Body of pancreas (tissue), 4 donors: Measurements from ENCODE around the gene DCHS1.

Experiments used
- POLR2A ChIP-seq, 3 donors: fragments of 450-650 bp; IDR thresholded peaks; one replicate each; pipeline ENCODE4 v1.6.1; 2016; ENCODE audit warnings: antibody characterized with exemption in 3 of 3, mild to moderate bottlenecking in 2 of 3
- TF ChIP-seq, protein P1 (sequence below), 7 experiments: fragments of 450-650 bp in 4 of 7; fragments of 200-600 bp in 3 of 7; sonication (generic) in 3 of 7; IDR thresholded peaks; one replicate each; pipeline ENCODE4 v1.5.1; 2016 to 2019; ENCODE audit warnings: antibody characterized with exemption in 7 of 7

DNA sequence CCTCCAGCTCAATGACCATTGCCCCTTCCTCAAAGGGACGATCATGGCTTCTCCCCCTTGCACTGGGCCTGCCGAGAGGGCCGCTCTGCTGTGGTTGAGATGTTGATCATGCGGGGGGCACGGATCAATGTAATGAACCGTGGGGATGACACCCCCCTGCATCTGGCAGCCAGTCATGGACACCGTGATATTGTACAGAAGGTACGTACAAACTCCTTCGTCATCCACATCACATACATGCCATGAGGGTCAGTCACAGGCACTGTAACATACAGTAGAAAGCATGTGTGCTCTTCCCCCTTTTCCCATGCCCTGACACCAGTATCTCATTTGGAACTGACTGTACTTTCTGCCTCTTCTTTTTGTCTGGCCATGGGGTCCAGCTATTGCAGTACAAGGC, 47.6 kb downstream of the DCHS1 start:
- TF ChIP-seq, protein P1, sequence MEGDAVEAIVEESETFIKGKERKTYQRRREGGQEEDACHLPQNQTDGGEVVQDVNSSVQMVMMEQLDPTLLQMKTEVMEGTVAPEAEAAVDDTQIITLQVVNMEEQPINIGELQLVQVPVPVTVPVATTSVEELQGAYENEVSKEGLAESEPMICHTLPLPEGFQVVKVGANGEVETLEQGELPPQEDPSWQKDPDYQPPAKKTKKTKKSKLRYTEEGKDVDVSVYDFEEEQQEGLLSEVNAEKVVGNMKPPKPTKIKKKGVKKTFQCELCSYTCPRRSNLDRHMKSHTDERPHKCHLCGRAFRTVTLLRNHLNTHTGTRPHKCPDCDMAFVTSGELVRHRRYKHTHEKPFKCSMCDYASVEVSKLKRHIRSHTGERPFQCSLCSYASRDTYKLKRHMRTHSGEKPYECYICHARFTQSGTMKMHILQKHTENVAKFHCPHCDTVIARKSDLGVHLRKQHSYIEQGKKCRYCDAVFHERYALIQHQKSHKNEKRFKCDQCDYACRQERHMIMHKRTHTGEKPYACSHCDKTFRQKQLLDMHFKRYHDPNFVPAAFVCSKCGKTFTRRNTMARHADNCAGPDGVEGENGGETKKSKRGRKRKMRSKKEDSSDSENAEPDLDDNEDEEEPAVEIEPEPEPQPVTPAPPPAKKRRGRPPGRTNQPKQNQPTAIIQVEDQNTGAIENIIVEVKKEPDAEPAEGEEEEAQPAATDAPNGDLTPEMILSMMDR (IDR thresholded peaks at IDR 0.05), result no peak
- no peak for TF ChIP-seq POLR2A (IDR thresholded peaks at IDR 0.05)
